Muscle layer of duodenum (tissue), 2 donors: Measurements from ENCODE around the gene TLR3.
A peak's percentile ranks its signal among the peaks of the same experiment; 100 is the strongest.

ENCODE experiments used
- H3K27ac ChIP-seq: one replicate; pipeline ENCODE4 v1.7.0; 2013; ENCODE audit warnings: mild to moderate bottlenecking, low read length
- H3K27me3 ChIP-seq: one replicate; pipeline ENCODE4 v1.7.0; 2013; ENCODE audit warnings: low read depth, mild to moderate bottlenecking, control low read depth, low read length
- H3K36me3 ChIP-seq, 2 donors: one replicate each; pipeline ENCODE4 v1.7.0; 2013; ENCODE audit warnings: low read length in 2 of 2, control low read depth in 1 of 2, mild to moderate bottlenecking in 1 of 2; ENCODE audit not compliant: insufficient read depth in 2 of 2, control insufficient read depth in 1 of 2
- H3K4me1 ChIP-seq, 2 donors: one replicate each; pipeline ENCODE4 v1.7.0; 2013; ENCODE audit warnings: low read length in 2 of 2, mild to moderate bottlenecking in 2 of 2, control low read depth in 1 of 2, moderate library complexity in 1 of 2; ENCODE audit not compliant: insufficient read depth in 2 of 2, control insufficient read depth in 1 of 2
- H3K4me3 ChIP-seq, 2 donors: one replicate each; pipeline ENCODE4 v1.7.0; 2013; ENCODE audit warnings: low read length in 2 of 2, low read depth in 1 of 2, mild to moderate bottlenecking in 1 of 2
- H3K9me3 ChIP-seq, 2 donors: one replicate each; pipeline ENCODE4 v1.7.0; 2013; ENCODE audit warnings: low read length in 2 of 2, control low read depth in 1 of 2, mild to moderate bottlenecking in 1 of 2; ENCODE audit not compliant: control insufficient read depth in 1 of 2
- donor health status: healthy.

Gene TLR3

DNA sequence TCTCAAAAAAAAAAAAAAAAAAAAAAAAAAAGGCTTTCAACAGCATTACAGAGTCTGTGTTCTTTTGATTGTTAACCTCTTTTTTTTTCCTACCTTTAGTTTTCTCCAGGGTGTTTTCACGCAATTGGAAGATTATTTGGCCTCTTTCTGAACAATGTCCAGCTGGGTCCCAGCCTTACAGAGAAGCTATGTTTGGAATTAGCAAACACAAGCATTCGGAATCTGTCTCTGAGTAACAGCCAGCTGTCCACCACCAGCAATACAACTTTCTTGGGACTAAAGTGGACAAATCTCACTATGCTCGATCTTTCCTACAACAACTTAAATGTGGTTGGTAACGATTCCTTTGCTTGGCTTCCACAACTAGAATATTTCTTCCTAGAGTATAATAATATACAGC is 13.3 kb downstream of the TLR3 start:
- Histone ChIP-seq H3K27me3 (no peaks in the 10 kb centered on the region), H3K27ac (no peak overlapping the region), H3K4me3 (no peak overlapping the region), H3K4me1 (no peaks in the 10 kb centered on the region), H3K9me3 (no peaks in the 10 kb centered on the region), H3K36me3 (peaks cover 4 to 17% of the 10 kb centered on the region in 2 donors)

DNA sequence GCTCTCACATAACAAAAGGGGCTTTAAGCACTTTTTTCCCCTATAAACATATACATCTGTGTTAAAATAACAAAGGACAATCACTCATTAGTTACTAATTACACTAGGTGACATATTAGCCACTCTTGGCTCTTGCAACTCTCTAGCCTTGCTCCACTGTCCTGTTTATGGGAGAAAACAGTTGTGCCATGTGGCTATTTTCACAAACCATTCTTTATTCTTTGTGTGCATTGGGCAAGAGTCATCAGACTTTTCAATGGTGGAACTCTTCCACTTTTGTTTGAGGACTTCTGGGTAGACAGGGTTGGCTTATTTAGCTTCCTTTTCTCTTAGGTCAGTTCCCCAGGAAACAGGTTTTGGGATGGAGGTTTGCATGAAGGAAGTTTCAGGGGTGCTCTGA is 19.6 kb downstream of the TLR3 start:
- no peaks in the 10 kb centered on the region for H3K4me1 ChIP-seq
- H3K36me3 ChIP-seq, result peaks cover 0 to under 1% of the 10 kb centered on the region in 2 donors
- H3K27me3 ChIP-seq, result no peaks in the 10 kb centered on the region
- H3K4me3 ChIP-seq, result no peak overlapping the region
- no peak overlapping the region for H3K27ac ChIP-seq
- H3K9me3 ChIP-seq, result no peaks in the 10 kb centered on the region

DNA sequence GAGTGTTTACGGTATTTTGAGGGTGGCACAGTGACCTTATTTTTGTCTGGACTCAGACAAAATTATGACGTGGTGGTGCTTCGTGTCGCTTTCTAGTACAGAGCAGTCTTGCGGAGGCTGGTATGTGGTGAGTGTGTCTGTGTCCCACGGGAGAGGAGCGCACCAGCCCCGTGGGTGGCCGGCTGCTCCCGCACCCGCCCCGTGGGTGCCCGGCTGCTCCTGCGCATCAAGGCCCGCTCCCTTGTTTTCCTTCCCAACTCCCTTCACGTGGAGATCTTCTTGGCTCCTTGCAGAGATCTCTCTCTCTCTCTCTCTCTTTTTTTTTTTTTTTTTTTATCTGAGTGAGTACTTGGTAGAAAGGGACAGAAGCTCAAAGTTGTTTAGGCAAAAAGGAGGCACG is 23.3 kb downstream of the TLR3 start:
- Histone ChIP-seq H3K27me3 (no peaks in the 10 kb centered on the region), H3K4me3 (no peak overlapping the region), H3K9me3 (no peaks in the 10 kb centered on the region), H3K36me3 (no peaks in the 10 kb centered on the region), H3K27ac (no peak overlapping the region), H3K4me1 (peaks cover 0 to 4% of the 10 kb centered on the region in 2 donors)

DNA sequence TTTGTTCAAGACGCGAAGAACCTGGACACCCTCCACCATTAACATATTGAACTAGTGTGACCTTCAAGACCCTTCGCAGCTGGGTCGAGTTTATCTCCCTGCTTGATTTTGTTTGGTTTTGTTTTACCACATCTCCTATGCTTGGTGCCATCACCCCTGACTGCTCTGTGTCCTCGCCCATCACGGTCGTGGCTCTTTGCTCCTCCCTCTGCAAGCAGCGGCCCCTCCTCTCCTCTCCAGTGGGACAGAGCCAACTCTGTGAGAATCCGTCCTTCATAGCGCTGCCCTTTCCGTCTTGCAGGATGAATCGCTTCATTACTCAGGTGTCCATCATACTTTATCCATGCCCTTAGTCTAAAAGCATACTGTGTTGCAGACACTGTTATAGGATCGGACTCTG is 26.4 kb downstream of the TLR3 start:
- H3K9me3 ChIP-seq, result no peaks in the 10 kb centered on the region
- no peak overlapping the region for H3K27ac ChIP-seq
- no peak overlapping the region for H3K4me3 ChIP-seq
- H3K4me1 ChIP-seq, result peaks cover 0 to 8% of the 10 kb centered on the region in 2 donors
- H3K27me3 ChIP-seq, result no peaks in the 10 kb centered on the region
- no peaks in the 10 kb centered on the region for H3K36me3 ChIP-seq

DNA sequence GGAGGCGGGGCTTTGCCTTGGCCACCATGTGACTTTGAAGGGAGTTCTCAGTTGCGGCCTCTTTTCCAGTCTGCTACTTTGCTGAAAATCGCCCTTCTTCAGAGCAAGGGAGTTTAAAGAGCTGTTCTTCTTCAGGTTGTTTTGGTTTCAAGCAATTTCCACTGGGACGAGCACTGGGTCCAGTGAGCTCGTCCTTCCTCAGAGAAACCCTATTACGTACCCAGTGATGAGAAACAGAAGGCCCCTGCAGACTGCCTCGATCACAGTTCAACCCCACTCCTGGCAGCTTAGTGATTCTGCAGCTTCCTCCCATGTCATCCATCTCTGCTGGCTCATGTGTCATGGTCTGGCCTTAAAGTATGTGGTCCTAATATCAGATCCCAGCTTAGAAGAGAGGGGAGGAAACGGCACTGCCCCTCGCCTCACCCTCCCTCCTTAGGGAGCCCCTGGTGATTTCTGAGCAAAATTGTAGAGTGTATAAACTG is 27.8 kb downstream of the TLR3 start:
- H3K4me1 ChIP-seq, result peaks cover 0 to 8% of the 10 kb centered on the region in 2 donors
- H3K4me3 ChIP-seq, result no peak overlapping the region
- H3K36me3 ChIP-seq, result no peaks in the 10 kb centered on the region
- no peaks in the 10 kb centered on the region for H3K27me3 ChIP-seq
- H3K27ac ChIP-seq, result no peak overlapping the region
- no peaks in the 10 kb centered on the region for H3K9me3 ChIP-seq

DNA sequence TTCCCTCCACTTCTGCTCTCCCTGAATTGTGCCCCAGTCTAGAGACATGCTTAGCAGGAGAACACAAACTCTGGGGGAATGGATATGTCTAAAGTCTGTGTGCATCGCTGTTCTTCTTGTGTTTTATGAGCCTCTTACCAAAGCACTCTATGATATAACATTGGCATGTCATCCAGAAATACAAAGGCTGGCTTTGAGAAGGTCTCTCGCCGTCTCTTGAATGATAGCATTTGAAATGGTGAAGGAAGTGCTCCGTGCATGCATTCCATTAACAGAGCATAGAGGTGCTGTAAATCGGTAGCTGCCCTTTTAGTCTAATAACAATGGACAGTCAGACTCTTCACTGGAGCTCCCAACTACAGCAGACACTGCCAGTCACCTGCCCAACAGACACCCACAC is 28.4 kb downstream of the TLR3 start:
- H3K4me3 ChIP-seq, result no peak overlapping the region
- no peaks in the 10 kb centered on the region for H3K36me3 ChIP-seq
- no peaks in the 10 kb centered on the region for H3K9me3 ChIP-seq
- H3K27me3 ChIP-seq, result no peaks in the 10 kb centered on the region
- H3K27ac ChIP-seq, result no peak overlapping the region
- H3K4me1 ChIP-seq, result peaks cover 0 to 8% of the 10 kb centered on the region in 2 donors

DNA sequence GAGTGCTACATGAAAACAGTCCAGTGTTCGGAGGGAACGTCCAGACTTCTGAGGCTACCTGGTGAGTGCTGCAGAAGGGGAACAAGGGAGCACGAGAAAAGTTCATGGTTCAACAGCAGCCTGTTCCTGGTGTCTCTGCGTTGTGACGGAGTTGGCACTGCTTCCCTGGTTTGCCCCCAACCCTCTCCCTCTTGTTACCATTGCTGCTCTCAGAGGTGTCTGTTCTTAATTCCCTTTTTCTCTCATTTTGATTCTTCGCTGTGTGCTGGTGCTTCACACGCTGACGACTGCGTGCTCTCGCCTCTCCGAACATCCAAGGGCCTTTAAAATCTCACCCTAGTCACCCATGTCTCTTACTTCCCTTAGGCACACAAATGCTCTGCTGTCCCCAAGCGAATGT is 34.0 kb downstream of the TLR3 start:
- Histone ChIP-seq H3K4me1 (peaks cover 0 to 7% of the 10 kb centered on the region in 2 donors), H3K27ac (no peak overlapping the region), H3K9me3 (no peaks in the 10 kb centered on the region), H3K27me3 (peaks cover 3% of the 10 kb centered on the region), H3K36me3 (no peaks in the 10 kb centered on the region), H3K4me3 (no peak overlapping the region)

DNA sequence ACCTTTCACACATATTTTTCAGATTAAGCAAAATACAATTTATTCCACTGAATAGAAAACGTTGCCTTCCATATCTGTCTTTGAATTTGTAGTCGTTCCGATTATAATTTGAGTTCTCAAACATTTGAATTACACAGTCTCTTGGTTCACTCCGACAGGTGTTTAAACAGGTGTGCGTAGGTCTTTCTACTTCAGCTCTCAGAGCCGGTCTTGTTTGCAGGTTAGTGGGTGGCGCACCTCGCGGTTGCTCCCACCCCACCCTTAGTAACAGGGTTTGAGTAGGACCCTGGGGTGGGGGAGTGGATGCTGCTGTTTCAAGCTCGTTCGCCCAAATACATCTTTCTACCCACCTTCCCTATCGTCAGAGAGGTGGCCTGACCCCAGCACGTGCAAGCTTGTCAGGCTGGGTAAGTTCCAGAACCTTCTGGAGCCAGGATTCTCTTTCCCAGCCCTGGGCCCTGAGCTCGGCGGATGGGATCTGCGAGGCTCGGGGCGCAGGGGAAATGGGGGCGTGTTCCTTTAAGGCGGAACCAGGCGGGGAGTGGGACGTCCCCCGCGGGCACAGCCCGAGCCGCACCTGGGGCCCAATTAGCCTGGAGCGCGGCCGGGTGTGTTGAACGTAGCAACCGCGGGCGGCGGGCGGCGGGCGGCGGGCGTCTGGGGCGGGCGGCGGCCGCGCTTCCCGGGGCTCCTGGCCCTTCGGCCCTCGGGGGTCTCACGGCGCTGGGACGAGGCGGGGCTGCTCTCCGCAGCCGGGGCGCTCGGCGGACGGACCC is 35.3 kb downstream of the TLR3 start, which contains the start of gene FAM149A:
Gene FAM149A (plus strand): TSS at position 591 of the 776 bp plus-strand sequence.
- Histone ChIP-seq H3K27ac (peak within 1 kb of the TSS; percentile 47), H3K27me3 (peaks cover 3% of the 10 kb centered on the region)

DNA sequence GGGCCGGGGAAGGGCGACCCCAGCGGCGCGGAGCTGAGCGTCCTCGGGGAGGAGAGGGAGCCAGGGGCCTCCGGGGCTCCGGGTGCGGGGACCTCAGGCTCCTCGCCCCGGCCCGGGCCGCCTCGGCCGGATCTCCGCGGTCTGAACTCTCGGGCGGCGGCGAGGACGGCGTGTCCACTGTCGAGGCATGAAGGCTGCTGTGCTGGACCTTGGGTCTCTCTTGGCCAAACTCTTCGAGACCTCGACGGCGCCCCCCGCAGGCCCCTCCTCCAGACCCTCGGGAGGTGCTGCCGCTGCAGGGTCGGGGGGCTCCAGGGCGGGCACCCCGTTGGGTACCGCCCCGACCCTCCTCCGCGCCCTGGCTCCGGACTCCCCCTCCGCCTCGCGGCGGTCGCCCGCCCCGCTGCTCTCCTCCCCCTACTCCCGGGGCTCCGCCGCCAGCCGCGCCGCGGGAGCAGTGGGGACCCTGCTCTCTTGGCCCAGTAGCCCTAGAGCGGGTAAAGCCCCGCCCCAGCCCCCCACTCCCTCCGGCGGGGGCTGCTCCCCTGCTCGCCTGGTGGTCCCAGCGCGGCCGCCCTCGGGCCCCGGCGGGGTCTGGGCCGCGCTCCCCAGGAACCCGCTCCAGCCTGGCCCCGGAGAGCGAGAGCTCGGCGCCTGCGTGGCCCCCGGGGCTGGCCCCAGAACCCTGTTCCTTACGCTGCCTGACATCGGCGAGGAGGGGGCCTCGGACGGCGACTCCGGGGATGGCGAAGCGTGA is 36.1 kb downstream of the TLR3 start:
- peaks cover 3% of the 10 kb centered on the region for H3K27me3 ChIP-seq
- H3K4me3 ChIP-seq, result peak overlapping the region; percentile 59 to 80
- peaks cover 0 to 7% of the 10 kb centered on the region in 2 donors for H3K4me1 ChIP-seq
- no peak overlapping the region for H3K27ac ChIP-seq
- no peaks in the 10 kb centered on the region for H3K9me3 ChIP-seq
- no peaks in the 10 kb centered on the region for H3K36me3 ChIP-seq

More for the DNA sequence above, 35.3 kb downstream of the TLR3 start, which contains the start of gene FAM149A:
- H3K4me3 ChIP-seq, result peak within 1 kb of the TSS; percentile 59 to 80
- peaks cover 0 to 7% of the 10 kb centered on the region in 2 donors for H3K4me1 ChIP-seq
- no peaks in the 10 kb centered on the region for H3K9me3 ChIP-seq
- no peaks in the 10 kb centered on the region for H3K36me3 ChIP-seq

DNA sequence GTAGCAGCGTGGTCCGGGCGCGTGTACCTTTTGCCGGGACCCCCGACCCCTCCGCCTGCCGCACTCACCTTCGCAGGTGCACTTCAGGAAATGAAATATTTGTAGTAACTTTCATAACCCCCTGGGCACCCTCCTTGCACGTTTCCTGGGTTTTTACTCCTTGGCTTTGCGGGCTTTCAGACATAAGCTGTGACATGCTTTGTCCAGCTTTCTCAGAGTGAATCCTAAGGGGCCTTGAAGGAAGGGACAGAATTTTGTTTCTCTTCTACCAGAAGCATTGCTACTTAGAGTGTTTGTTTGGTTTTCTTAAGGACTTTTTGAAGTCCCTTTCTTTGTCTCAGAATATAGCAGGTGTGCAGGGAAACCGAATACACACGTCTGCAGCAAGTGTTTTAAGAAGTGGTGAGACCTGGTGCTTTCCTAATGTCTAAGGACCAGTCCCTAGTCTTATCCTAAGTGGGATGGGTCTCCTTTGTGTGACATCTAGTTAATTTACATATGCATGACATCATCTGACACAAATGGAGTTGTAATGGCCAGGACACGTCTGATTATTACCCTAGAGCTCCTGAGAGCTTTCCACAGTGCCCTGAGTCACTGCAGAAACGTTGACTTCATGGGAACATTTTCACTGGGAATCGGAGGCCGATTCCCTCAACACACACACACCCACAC is 36.8 kb downstream of the TLR3 start:
- Histone ChIP-seq H3K36me3 (no peaks in the 10 kb centered on the region), H3K9me3 (no peaks in the 10 kb centered on the region), H3K27me3 (peaks cover 3% of the 10 kb centered on the region), H3K4me3 (peak overlapping the region; percentile 59 to 80), H3K27ac (peak overlapping the region; percentile 47), H3K4me1 (peaks cover 0 to 7% of the 10 kb centered on the region in 2 donors)

DNA sequence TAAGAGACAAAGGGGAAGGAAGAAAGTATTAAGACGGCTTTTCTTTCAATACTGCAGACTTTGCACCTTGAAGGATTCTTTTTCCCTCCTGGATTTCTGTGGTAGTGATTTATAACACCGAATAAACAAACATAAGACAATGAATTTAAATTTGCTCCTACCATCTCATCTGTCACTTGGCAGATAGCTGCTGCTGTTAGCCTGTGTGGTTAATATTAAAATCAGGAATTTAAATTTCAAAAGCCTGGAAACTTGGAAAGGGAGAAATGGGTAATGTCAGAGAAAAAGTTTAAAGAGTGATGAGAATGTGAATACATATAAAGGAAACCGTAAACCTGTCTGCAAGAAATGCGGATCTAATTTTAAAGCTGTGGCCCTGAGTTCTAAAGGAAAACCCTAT is 39.0 kb downstream of the TLR3 start:
- Histone ChIP-seq H3K4me3 (no peak overlapping the region), H3K36me3 (no peaks in the 10 kb centered on the region), H3K27me3 (peaks cover 3% of the 10 kb centered on the region), H3K9me3 (no peaks in the 10 kb centered on the region), H3K27ac (no peak overlapping the region), H3K4me1 (peaks cover 0 to 7% of the 10 kb centered on the region in 2 donors)
